D721Med (cell line): Measurements from ENCODE around the gene SF3B2.

Experiments
- DNase-seq: peaks from one replicate; pipeline ENCODE4 v3.0.0; 2011; ENCODE audit warnings: low spot score; ENCODE audit not compliant: insufficient read length
- FAIRE-seq: peaks from 2 replicates; lab custom pipeline; 2011; peaks lifted over from hg19 to GRCh38; lab: Jason Lieb, UNC
- CTCF ChIP-seq: IDR thresholded peaks from 2 replicates; pipeline ENCODE4 v1.5.1; 2012; ENCODE audit warnings: mild to moderate bottlenecking, control low read depth; ENCODE audit not compliant: insufficient read depth; ENCODE audit errors: missing control alignments

SF3B2 gene

DNA sequence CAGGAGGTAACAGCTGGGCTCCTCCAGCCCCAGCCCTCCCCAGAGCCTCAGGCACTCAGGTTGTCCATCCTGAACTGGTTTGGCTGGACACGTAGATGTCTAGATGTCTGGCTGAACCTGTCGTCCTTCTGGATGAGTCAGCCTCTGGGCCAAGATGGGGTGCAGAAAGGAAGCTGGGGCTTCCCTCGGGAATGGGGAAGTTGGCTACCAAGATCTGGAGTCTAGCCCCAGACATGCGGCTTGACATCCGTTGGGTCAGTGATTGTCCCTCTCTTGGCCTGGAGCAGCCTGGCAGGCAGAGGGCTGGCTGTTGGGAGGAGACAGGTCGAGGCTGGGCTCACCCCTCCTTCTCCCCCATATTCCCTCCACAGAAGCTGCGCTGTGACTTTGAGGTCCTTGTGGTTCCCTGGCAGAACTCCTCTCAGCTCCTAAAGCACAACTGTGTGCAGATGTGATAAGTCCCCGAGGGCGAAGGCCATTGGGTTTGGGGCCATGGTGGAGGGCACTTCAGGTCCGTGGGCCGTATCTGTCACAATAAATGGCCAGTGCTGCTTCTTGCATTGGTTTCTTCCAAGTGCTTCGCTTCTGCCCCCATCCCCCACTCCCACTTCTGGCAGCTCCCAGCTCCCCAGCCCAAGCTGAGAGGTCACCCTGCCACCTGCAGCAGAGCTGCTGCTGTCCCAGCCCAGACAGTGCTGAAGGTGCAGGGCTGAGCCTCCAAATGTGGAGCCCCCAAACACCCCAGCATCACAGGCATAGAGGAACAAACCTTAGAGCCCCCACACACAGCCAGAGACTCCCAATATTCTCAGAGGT is 39.0 kb upstream of the SF3B2 start:
- no peak for TF ChIP-seq CTCF
- FAIRE-seq: no peak
- DNase-seq: no peak

GRCh38 chr11:66013762-66014100 is 38.4 kb upstream of the SF3B2 start:
- DNase-seq (no peak), FAIRE-seq (no peak)
- TF ChIP-seq CTCF: no peak

DNA sequence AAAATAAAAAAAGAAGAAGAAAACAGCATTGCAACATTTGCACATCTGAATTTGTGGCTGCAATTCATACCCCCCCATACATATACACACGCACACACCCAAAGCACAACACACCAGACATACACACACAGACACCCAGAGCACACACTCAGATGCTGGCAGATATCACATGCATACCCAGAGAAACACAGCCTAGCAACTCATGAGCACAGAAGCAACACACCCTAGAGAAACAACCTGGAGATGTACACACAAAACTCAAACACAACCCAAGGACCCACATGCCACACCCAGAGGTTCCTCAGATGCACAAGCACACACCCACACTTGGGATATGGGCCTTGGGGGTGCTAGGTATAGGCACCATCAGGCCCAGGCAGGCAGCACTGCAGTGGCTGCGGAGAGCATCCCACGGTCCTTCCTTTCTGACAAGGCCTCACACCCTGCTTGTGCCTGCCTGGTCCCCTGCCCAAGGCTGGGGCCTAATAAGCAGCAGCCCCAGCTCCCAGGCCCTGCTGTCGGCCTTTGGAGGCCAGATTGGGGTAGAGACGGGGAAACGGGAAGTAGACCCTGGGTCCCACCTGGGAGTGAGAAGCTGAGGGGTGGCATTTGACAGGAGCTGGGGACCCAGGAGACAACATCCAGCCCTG is 37.2 kb upstream of the SF3B2 start:
- DNase-seq (no peak), FAIRE-seq (no peak)
- no peak for TF ChIP-seq CTCF

DNA sequence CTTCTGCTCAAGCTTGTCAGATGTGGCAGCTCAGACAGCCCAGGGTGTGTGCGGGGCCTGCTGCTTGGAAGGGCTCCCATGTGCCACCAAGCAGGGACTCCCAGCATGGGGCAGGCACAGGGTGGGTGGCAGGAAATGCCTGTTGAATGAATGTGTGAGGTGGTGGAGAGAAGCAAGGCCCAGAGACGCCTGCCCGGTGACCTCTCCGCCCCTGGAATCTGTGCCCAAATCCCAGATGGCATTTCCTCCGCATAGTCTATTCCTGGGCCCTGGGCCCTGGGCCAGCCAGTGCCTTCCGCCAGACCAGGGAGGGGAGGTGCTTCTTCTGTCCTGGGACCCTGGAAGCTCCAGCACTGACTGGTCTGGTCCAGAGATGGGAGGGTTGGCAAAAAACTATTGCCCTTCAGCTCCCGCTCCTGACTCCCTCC is 36.7 kb upstream of the SF3B2 start:
- FAIRE-seq: no peak
- DNase-seq: no peak
- no peak for TF ChIP-seq CTCF

- no peak for TF ChIP-seq CTCF
- DNase-seq: no peak
- no peak for FAIRE-seq
These were observed 36.0 kb upstream of the SF3B2 start for GRCh38 chr11:66015936-66016792.

DNA sequence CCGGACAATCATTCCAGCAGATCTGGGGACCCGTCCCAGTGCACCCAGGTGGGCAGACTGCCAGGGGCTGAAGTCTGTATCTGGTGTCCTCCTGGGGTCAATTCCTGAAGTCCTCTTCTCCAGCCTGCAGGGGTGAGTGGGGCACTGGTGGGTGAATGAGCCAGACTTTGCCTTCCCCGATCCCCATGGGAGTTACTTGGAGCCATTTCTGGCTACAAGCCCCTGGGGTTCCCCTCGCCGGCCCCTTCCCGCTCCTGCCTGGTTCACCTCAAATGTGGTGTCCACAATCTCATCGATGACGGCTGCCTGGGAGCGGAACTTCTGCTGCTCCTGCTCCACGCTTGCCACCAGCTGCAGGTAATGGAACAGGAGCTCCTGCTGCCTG is 35.4 kb upstream of the SF3B2 start:
- DNase-seq (no peak), FAIRE-seq (no peak)
- TF ChIP-seq CTCF: no peak
